GM11168 (cell line): Measurements from ENCODE around the gene SLC17A7.
"Not testable (repeated sequence)": the region's sequence is repeated elsewhere in the genome, so short reads cannot be mapped to it uniquely, and the experiment has no call there.

Experiments used
- in situ Hi-C: fragments of 300-500 bp; cut with MboI; formaldehyde crosslinking; loops from one replicate; pipeline ENCODE4 v1.12.0; 2022; ENCODE audit warnings: low sequenced_read_pairs; ENCODE audit not compliant: unreplicated experiment

The SLC17A7 gene

GRCh38 chr19:49441210-49441959 lies at the start of gene SLC17A7:
Gene SLC17A7 (minus strand): TSS chr19:49441527. CDS start chr19:49441379, 148 bp downstream.
- in situ Hi-C loops = no loop called here

GRCh38 chr19:49490287-49491029 lies 49.1 kb upstream of the SLC17A7 start:
- in situ Hi-C loops = no loop called here

GRCh38 chr19:49489601-49490167 lies 48.4 kb upstream of the SLC17A7 start:
- in situ Hi-C loops = no loop called here

GRCh38 chr19:49488863-49489537 lies 47.7 kb upstream of the SLC17A7 start:
- in situ Hi-C loops = no loop called here

- in situ Hi-C loops = no loop called here
Observed at GRCh38 chr19:49488046-49488862, 46.9 kb upstream of the SLC17A7 start.

GRCh38 chr19:49487277-49488045 lies 46.1 kb upstream of the SLC17A7 start, which contains the start of gene RPL13A:
Gene RPL13A (plus strand): TSS chr19:49487608. CDS start chr19:49487630, 22 bp downstream.
- in situ Hi-C loops = no loop called here

- in situ Hi-C loops = no loop called here
Observed at GRCh38 chr19:49486710-49487276, 45.5 kb upstream of the SLC17A7 start.

GRCh38 chr19:49486232-49486631 lies 44.9 kb upstream of the SLC17A7 start:
- in situ Hi-C loops = no loop called here

- in situ Hi-C loops = no loop called here
Observed at GRCh38 chr19:49481020-49481683, 39.8 kb upstream of the SLC17A7 start.

GRCh38 chr19:49479975-49480628 lies 38.8 kb upstream of the SLC17A7 start:
- in situ Hi-C loops = no loop called here

- in situ Hi-C loops = no loop called here
Observed at GRCh38 chr19:49475995-49476880, 34.9 kb upstream of the SLC17A7 start.

- in situ Hi-C loops = no loop called here
Observed at GRCh38 chr19:49475191-49475917, 34.0 kb upstream of the SLC17A7 start.

- in situ Hi-C loops = no loop called here
Observed at GRCh38 chr19:49474542-49474924, 33.2 kb upstream of the SLC17A7 start.

- in situ Hi-C loops = no loop called here
Observed at GRCh38 chr19:49473868-49474541, 32.7 kb upstream of the SLC17A7 start, which contains the start of gene FLT3LG. Gene FLT3LG (plus strand): TSS chr19:49474215. CDS start chr19:49474640, 425 bp downstream.

- in situ Hi-C loops = not testable (repeated sequence)
Observed at GRCh38 chr19:49473501-49473867, 32.2 kb upstream of the SLC17A7 start.
